Calu3 (cell line): ENCODE results near the gene TNNT2. TPM values are rescaled to one million over a fixed set of nuclear protein-coding genes. Genes with fewer than 3 reads are reported as not detected.

ENCODE experiments used
- BruUV-seq: library from RNA; stranded (reverse); fragments of 400-500 nt; replicated peaks from 2 replicates; lab custom pipeline; 2021; lab: Mats Ljungman, UMichigan
- CTCF ChIA-PET: fragments of 300-600 bp; sonication (Branson Sonifier 250); formaldehyde crosslinking; loops from one replicate; lab custom pipeline; 2022; ENCODE audit warnings: antibody characterized with exemption; lab: Charles Lee
- DNase-seq: peaks from one replicate; pipeline ENCODE4 v3.0.0; 2022
- H3K27ac Mint-ChIP-seq: one replicate; pipeline ENCODE4 v1.8.0; 2022; ENCODE audit warnings: mixed read lengths; ENCODE audit not compliant: unreplicated experiment
- H3K27me3 Mint-ChIP-seq: one replicate; pipeline ENCODE4 v1.8.0; 2022; ENCODE audit warnings: mixed read lengths; ENCODE audit not compliant: unreplicated experiment
- H3K36me3 Mint-ChIP-seq: one replicate; pipeline ENCODE4 v1.8.0; 2022; ENCODE audit warnings: mild to moderate bottlenecking, moderate library complexity, mixed read lengths; ENCODE audit not compliant: insufficient read depth, unreplicated experiment
- H3K4me1 Mint-ChIP-seq: one replicate; pipeline ENCODE4 v1.8.0; 2022; ENCODE audit warnings: mild to moderate bottlenecking, low read depth, mixed read lengths; ENCODE audit not compliant: unreplicated experiment
- H3K4me3 Mint-ChIP-seq: one replicate; pipeline ENCODE4 v1.8.0; 2022; ENCODE audit warnings: mild to moderate bottlenecking, low read depth, moderate library complexity, mixed read lengths; ENCODE audit not compliant: unreplicated experiment
- H3K9me3 Mint-ChIP-seq: one replicate; pipeline ENCODE4 v1.8.0; 2022; ENCODE audit warnings: low read depth, mixed read lengths; ENCODE audit not compliant: unreplicated experiment
- intact Hi-C: fragments of 100-400 bp; cut with micrococcal nuclease; formaldehyde crosslinking; loops from one replicate; pipeline ENCODE4 v1.10.0; 2022; ENCODE audit not compliant: unreplicated experiment
- total RNA-seq: library from RNA; stranded (reverse); gene quantifications from 2 replicates; pipeline ENCODE4 v1.2.3, GENCODE V29; 2022
- TF ChIP-seq, protein P1 (sequence below): fragments of 200-600 bp; IDR thresholded peaks from one replicate; pipeline ENCODE4 v1.8.0; 2022; ENCODE audit warnings: antibody characterized with exemption; ENCODE audit not compliant: unreplicated experiment

TNNT2 gene
- total RNA-seq, 1 experiment from 2014 or later = 1.4 TPM

DNA sequence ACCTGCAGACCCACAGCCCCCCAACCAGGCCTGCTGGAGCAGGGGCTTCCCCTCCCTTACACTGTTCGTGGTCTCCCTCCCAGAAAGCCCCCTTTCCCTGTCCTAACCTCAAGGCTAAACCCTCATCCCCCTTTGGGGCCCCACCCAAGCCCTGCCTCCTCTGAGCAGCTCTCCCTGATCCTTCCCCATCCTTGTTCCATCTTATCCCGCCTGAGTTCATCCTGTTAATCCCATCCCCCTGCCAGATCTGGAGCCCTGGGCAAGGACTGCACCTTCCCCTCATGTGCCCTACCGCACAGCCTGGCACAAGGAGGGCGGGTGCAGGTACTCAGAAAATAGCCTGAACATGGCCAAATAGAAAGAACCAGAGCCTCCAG lies 6.9 kb upstream of the TNNT2 start:
- Mint-ChIP-seq H3K4me1 (peaks cover 18% of the 10 kb centered on the region), H3K27ac (peak overlapping the region; percentile 14), H3K4me3 (no peak overlapping the region), H3K9me3 (no peaks in the 10 kb centered on the region), H3K36me3 (peaks cover 94% of the 10 kb centered on the region), H3K27me3 (peaks cover 2% of the 10 kb centered on the region)
- CTCF ChIA-PET = interaction anchor here (1.2 to 2.4 kb wide), 2 partner anchors 9 to 22 kb away, joined by 4 to 14 read pairs; no protein-coding TSS in a partner anchor
- intact Hi-C loops = loop anchor here (2.0 kb wide), 1 partner anchor 24 kb away; no protein-coding TSS in a partner anchor
- no peak for DNase-seq
- no TSS peak for BruUV-seq
- TF ChIP-seq, protein P1, sequence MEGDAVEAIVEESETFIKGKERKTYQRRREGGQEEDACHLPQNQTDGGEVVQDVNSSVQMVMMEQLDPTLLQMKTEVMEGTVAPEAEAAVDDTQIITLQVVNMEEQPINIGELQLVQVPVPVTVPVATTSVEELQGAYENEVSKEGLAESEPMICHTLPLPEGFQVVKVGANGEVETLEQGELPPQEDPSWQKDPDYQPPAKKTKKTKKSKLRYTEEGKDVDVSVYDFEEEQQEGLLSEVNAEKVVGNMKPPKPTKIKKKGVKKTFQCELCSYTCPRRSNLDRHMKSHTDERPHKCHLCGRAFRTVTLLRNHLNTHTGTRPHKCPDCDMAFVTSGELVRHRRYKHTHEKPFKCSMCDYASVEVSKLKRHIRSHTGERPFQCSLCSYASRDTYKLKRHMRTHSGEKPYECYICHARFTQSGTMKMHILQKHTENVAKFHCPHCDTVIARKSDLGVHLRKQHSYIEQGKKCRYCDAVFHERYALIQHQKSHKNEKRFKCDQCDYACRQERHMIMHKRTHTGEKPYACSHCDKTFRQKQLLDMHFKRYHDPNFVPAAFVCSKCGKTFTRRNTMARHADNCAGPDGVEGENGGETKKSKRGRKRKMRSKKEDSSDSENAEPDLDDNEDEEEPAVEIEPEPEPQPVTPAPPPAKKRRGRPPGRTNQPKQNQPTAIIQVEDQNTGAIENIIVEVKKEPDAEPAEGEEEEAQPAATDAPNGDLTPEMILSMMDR = no peak

DNA sequence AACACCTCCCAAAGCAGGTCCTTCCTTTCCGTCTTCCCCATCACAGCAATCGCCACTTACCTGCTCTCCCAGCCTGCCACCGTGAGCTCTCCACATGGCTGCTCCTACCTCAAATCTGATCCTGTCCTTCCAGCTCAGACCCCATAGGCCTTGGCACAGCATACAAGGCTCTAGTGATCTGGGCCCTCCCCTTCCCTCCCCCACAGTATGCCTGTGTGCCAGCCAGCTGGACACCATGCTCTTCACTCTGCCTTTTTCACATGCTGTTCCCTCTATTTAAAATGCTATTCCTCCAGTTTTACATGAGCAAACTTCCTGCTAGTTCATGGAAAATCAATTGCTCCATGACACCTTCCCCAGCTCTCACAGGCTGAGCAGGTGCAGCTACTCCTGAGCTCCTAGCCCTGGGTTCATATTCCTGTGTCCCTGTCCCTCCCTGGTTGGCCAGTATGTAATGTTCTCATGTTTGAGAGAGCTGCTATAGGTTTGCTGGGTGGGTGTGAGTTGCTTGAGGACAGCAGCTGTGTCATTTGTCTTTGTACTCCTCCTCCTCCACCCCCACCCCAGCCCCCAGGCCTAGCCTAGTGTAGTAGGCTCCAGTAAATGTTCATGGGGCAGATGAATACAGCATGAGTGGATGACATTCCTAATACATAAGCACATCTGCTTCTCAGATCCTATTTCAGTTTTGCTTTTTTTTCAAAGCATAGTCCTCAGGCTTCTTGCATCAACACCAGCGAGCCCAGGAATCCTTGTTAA lies 6.3 kb upstream of the TNNT2 start:
- no TSS peak for BruUV-seq
- Mint-ChIP-seq H3K36me3 (peaks cover 94% of the 10 kb centered on the region), H3K27me3 (peaks cover 7% of the 10 kb centered on the region), H3K4me3 (no peak overlapping the region), H3K9me3 (no peaks in the 10 kb centered on the region), H3K4me1 (peaks cover 18% of the 10 kb centered on the region), H3K27ac (peak overlapping the region; percentile 14)
- CTCF ChIA-PET = interaction anchor here (0.7 to 1.2 kb wide), 2 partner anchors 8 to 52 kb away, joined by 3 to 4 read pairs; no protein-coding TSS in a partner anchor
- no peak for DNase-seq
- intact Hi-C loops = loop anchor here (2.0 kb wide), 1 partner anchor 25 kb away; no protein-coding TSS in a partner anchor
- TF ChIP-seq, protein P1 = no peak

- no peaks in the 10 kb centered on the region for H3K9me3 Mint-ChIP-seq
- DNase-seq = no peak
- BruUV-seq = no TSS peak
- H3K36me3 Mint-ChIP-seq = peaks cover 75% of the 10 kb centered on the region
- peaks cover 18% of the 10 kb centered on the region for H3K4me1 Mint-ChIP-seq
- CTCF ChIA-PET = interaction anchor here (0.5 to 1.0 kb wide), 2 partner anchors 54 to 412 kb away, joined by 3 read pairs; no protein-coding TSS in a partner anchor
- H3K27ac Mint-ChIP-seq = peak overlapping the region; percentile 45
- peaks cover 34% of the 10 kb centered on the region for H3K27me3 Mint-ChIP-seq
- intact Hi-C loops = no loop called here
- no peak overlapping the region for H3K4me3 Mint-ChIP-seq
- TF ChIP-seq, protein P1 = no peak
These were observed 3.6 kb upstream of the TNNT2 start for GRCh38 chr1:201381130-201381529.

DNA sequence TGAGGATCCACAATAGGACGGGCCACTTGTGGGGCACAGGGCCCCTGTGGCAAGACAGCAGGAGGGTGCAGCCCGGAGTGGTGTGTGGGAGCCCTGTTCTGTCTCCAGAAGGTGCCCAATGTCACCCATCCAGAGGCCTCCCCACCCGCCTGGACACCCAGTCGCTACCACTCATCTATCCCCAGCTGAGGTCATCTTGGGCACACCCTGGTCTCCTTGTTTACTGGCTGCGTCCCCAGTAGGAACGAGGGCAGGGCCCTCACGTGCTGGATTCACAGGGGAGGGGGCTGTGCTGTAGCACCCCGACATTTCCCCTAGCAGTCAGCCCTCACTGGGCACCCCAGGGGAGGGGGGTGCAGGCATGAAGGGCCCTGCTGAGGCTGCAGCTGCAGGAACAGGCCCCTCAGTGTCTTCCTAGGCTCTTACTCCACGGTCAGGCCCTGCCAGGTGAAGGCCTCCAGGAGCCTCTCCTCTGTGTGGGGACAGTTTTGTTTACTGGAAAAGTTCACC lies 2.3 kb upstream of the TNNT2 start:
- BruUV-seq = no TSS peak
- CTCF ChIA-PET = interaction anchor here (1.3 kb wide), 1 partner anchor 26 kb away, joined by 3 read pairs; no protein-coding TSS in a partner anchor
- no peaks in the 10 kb centered on the region for H3K9me3 Mint-ChIP-seq
- DNase-seq = no peak
- no peak overlapping the region for H3K4me3 Mint-ChIP-seq
- TF ChIP-seq, protein P1 = no peak
- H3K36me3 Mint-ChIP-seq = peaks cover 62% of the 10 kb centered on the region
- intact Hi-C loops = no loop called here
- peaks cover 9% of the 10 kb centered on the region for H3K4me1 Mint-ChIP-seq
- H3K27ac Mint-ChIP-seq = peak overlapping the region; percentile 28
- peaks cover 48% of the 10 kb centered on the region for H3K27me3 Mint-ChIP-seq
